H1 (cell line): ENCODE results near the gene LTC4S. TPM values are rescaled to one million over a fixed set of nuclear protein-coding genes. Genes with fewer than 3 reads are reported as not detected.

Experiments used
- ATF2 ChIP-seq: IDR thresholded peaks from 2 replicates; pipeline ENCODE4 v1.6.1; 2012; ENCODE audit warnings: low read length, inconsistent platforms
- RXRA ChIP-seq: IDR thresholded peaks from 2 replicates; pipeline ENCODE4 v1.6.1; 2011; ENCODE audit warnings: low read depth, mild to moderate bottlenecking, low read length, moderate library complexity; ENCODE audit not compliant: insufficient read depth
- polyA plus RNA-seq, 7 experiments: library from polyadenylated mRNA; depleted of rRNA in 3 of 7; stranded (reverse) in 5 of 7; unstranded in 2 of 7; fragments of >200 nt in 5 of 7; fragments of 200-250 nt in 2 of 7; gene quantifications; 1 replicate in 5 of 7; 2 replicates in 1 of 7; 4 replicates in 1 of 7; pipeline versions ENCODE4 v1.2.1 to v1.2.3, GENCODE V29; 2011 to 2013; ENCODE audit warnings: missing spikeins in 2 of 7, mixed read lengths in 2 of 7
- total RNA-seq: library from RNA; stranded (reverse); fragmentation: NEBNext Ultra II Directional; extraction: Animal tissue kit (Norgen Biotek cat#: 25700); gene quantifications from 2 replicates; pipeline ENCODE4 v1.2.1, GENCODE V29; 2021

The LTC4S gene
- total and polyA plus RNA-seq, 2 of the 8 experiments (the other 6 are each of a cell fraction or from before 2014, with no cell fraction given): 2.2 to 3.7 TPM

GRCh38 chr5:179780362-179780761, 13.4 kb upstream of the LTC4S start (continued):
- no peak for TF ChIP-seq ATF2
- TF ChIP-seq RXRA: no peak
- TF ChIP-seq, all 59 proteins: peak for 0
